OCI-LY1 (cell line): Measurements from ENCODE around the gene KCNJ16.

Experiments used
- H2AFZ ChIP-seq: fragments of 200-600 bp; sonication (generic), shearing (Covaris generic); 2 replicates; pipeline ENCODE4 v1.6.0; 2014; ENCODE audit warnings: antibody characterized with exemption, mild to moderate bottlenecking, low read length
- H3F3A ChIP-seq: fragments of 200-600 bp; sonication (generic), shearing (Covaris generic); 2 replicates; pipeline ENCODE4 v1.6.0; 2014; ENCODE audit warnings: mild to moderate bottlenecking, antibody characterized with exemption, low read length, moderate library complexity; ENCODE audit not compliant: insufficient read depth
- H3K27ac ChIP-seq: fragments of 200-600 bp; sonication (generic); 2 replicates; pipeline ENCODE4 v1.5.1; 2014; ENCODE audit warnings: low read length, mixed run types, mild to moderate bottlenecking, low read depth; ENCODE audit not compliant: poor library complexity, severe bottlenecking
- H3K27me3 ChIP-seq: fragments of 200-600 bp; sonication (generic); 2 replicates; pipeline ENCODE4 v1.6.0; 2014; ENCODE audit warnings: antibody characterized with exemption, mild to moderate bottlenecking, low read length, moderate library complexity; ENCODE audit not compliant: insufficient read depth
- H3K36me3 ChIP-seq: fragments of 200-600 bp; sonication (generic); 2 replicates; pipeline ENCODE4 v1.6.1; 2014; ENCODE audit warnings: mild to moderate bottlenecking, antibody characterized with exemption, low read length, moderate library complexity, mixed read lengths; ENCODE audit not compliant: insufficient read depth
- H3K4me1 ChIP-seq: fragments of 200-600 bp; sonication (generic); 2 replicates; pipeline ENCODE4 v1.5.1; 2014; ENCODE audit warnings: mild to moderate bottlenecking, low read length, moderate library complexity; ENCODE audit not compliant: insufficient read depth, severe bottlenecking
- H3K4me2 ChIP-seq: fragments of 200-600 bp; sonication (generic), shearing (Covaris generic); 2 replicates; pipeline ENCODE4 v1.6.1; 2014; ENCODE audit warnings: low read length
- H3K4me3 ChIP-seq: fragments of 200-600 bp; sonication (generic); 2 replicates; pipeline ENCODE4 v1.5.1; 2014; ENCODE audit warnings: low read length, low read depth, mild to moderate bottlenecking, mixed read lengths; ENCODE audit not compliant: poor library complexity, severe bottlenecking
- H3K79me2 ChIP-seq: fragments of 200-600 bp; shearing (Covaris generic); 2 replicates; pipeline ENCODE4 v1.6.1; 2016; ENCODE audit warnings: mixed run types, low read length, mixed read lengths; ENCODE audit not compliant: insufficient read depth
- H3K9ac ChIP-seq: fragments of 200-600 bp; sonication (generic), shearing (Covaris generic); 2 replicates; pipeline ENCODE4 v1.6.1; 2014; ENCODE audit warnings: mild to moderate bottlenecking, low read length, mixed read lengths
- H3K9me2 ChIP-seq: fragments of 200-600 bp; sonication (generic), shearing (Covaris generic); 2 replicates; pipeline ENCODE4 v1.6.1; 2014; ENCODE audit warnings: low read depth, mild to moderate bottlenecking, low read length, mixed read lengths
- H3K9me3 ChIP-seq: fragments of 200-600 bp; shearing (Covaris generic); 2 replicates; pipeline ENCODE4 v1.6.1; 2014; ENCODE audit warnings: low read length, mixed read lengths
- H4K20me1 ChIP-seq: fragments of 200-600 bp; sonication (generic), shearing (Covaris generic); 2 replicates; pipeline ENCODE4 v1.6.0; 2016; ENCODE audit warnings: mild to moderate bottlenecking, low read length; ENCODE audit not compliant: insufficient read depth
- CTCF ChIP-seq: fragments of 200-600 bp; sonication (generic), shearing (Covaris generic); IDR thresholded peaks from 2 replicates; pipeline ENCODE4 v1.5.1; 2017; ENCODE audit warnings: mild to moderate bottlenecking, antibody characterized with exemption, low read length, moderate library complexity, mixed read lengths
- EZH2 ChIP-seq: fragments of 200-600 bp; sonication (generic), shearing (Covaris generic); IDR thresholded peaks from 2 replicates; pipeline ENCODE4 v1.8.0; 2017; ENCODE audit warnings: borderline replicate concordance, mixed run types, mild to moderate bottlenecking, antibody characterized with exemption, low read length, moderate library complexity, mixed read lengths

Gene KCNJ16

GRCh38 chr17:70078994-70079531 lies 4.0 kb downstream of the KCNJ16 start:
- Histone ChIP-seq H3K4me2 (no peak overlapping the region), H3K79me2 (no peaks in the 10 kb centered on the region), H2AFZ (no peak overlapping the region), H4K20me1 (no peaks in the 10 kb centered on the region), H3F3A (no peaks in the 10 kb centered on the region), H3K27ac (no peak overlapping the region), H3K9ac (no peak overlapping the region), H3K27me3 (no peaks in the 10 kb centered on the region), H3K9me2 (no peaks in the 10 kb centered on the region), H3K36me3 (no peaks in the 10 kb centered on the region), H3K4me1 (peaks cover 3% of the 10 kb centered on the region), H3K4me3 (no peak overlapping the region), H3K9me3 (no peaks in the 10 kb centered on the region)
- TF ChIP-seq CTCF = no peak
- no peak for TF ChIP-seq EZH2

- no peaks in the 10 kb centered on the region for H3K79me2 ChIP-seq
- H3K9me3 ChIP-seq = no peaks in the 10 kb centered on the region
- no peak overlapping the region for H2AFZ ChIP-seq
- H3K9me2 ChIP-seq = no peaks in the 10 kb centered on the region
- no peak for TF ChIP-seq EZH2
- TF ChIP-seq CTCF = no peak
- H3K27me3 ChIP-seq = no peaks in the 10 kb centered on the region
- no peak overlapping the region for H3K4me3 ChIP-seq
- H3K4me1 ChIP-seq = no peaks in the 10 kb centered on the region
- no peaks in the 10 kb centered on the region for H3F3A ChIP-seq
- H3K27ac ChIP-seq = no peak overlapping the region
- no peak overlapping the region for H3K4me2 ChIP-seq
- no peaks in the 10 kb centered on the region for H3K36me3 ChIP-seq
- H4K20me1 ChIP-seq = no peaks in the 10 kb centered on the region
- no peak overlapping the region for H3K9ac ChIP-seq
Observed at GRCh38 chr17:70080541-70081347, 5.7 kb downstream of the KCNJ16 start.

GRCh38 chr17:70081885-70082284 lies 6.9 kb downstream of the KCNJ16 start:
- Histone ChIP-seq H3K27me3 (no peaks in the 10 kb centered on the region), H2AFZ (no peak overlapping the region), H4K20me1 (no peaks in the 10 kb centered on the region), H3K9me3 (no peaks in the 10 kb centered on the region), H3K27ac (no peak overlapping the region), H3F3A (no peaks in the 10 kb centered on the region), H3K4me2 (no peak overlapping the region), H3K79me2 (no peaks in the 10 kb centered on the region), H3K4me1 (no peaks in the 10 kb centered on the region), H3K9me2 (no peaks in the 10 kb centered on the region), H3K4me3 (no peak overlapping the region), H3K9ac (no peak overlapping the region), H3K36me3 (no peaks in the 10 kb centered on the region)
- TF ChIP-seq EZH2 = no peak
- TF ChIP-seq CTCF = no peak
